Brain pericyte (primary cell): ENCODE results near the gene A4GNT.

Source experiments
- DNase-seq: peaks from one replicate; pipeline ENCODE4 v3.0.0-alpha.2; 2012; ENCODE audit warnings: low read depth, low spot score

The A4GNT gene

DNA sequence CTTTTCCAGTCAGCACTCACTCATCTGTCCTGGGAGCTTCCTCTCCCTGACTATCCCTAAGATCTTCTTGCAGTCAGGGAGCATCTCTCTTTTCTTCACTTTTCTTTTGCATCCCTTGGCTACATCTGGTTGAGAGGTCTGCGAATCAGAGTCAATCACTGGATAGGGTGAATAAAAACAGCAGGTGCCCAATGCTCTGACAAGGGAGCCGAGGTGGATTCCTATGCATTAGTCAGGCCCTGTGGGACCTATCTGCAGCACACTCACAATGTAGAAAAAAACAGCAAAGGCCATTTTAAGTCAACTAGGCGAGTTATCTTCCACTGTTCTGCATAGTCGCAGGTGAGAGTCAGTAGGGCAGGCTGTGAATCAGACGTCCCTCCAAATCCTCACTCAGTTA is 52.3 kb downstream of the A4GNT start:
- no peak for DNase-seq

GRCh38 chr3:138078901-138079344 is 53.3 kb downstream of the A4GNT start:
- peak; percentile 97 for DNase-seq

- DNase-seq: no peak
Measured at GRCh38 chr3:138078096-138078495, 54.1 kb downstream of the A4GNT start.
